Peyer's patch (tissue), 4 donors: ENCODE data around the gene MED9. TPM values are rescaled to one million over a fixed set of nuclear protein-coding genes. Genes with fewer than 3 reads are reported as not detected.

ENCODE experiments used
- DNase-seq, 3 donors: peaks; one replicate each; pipeline ENCODE4 v3.0.0-alpha.2; 2017 to 2019
- H3K27ac ChIP-seq, 4 donors: fragments of 200-600 bp; sonication (generic); one replicate each; pipeline ENCODE4 v1.5.1; 2016 to 2019
- H3K27me3 ChIP-seq, 2 donors: fragments of 200-600 bp; sonication (generic); one replicate each; pipeline ENCODE4 v1.5.1; 2019
- H3K36me3 ChIP-seq, 3 donors: fragments of 200-600 bp; sonication (generic); one replicate each; pipeline ENCODE4 v1.5.1; 2016 to 2019
- H3K4me1 ChIP-seq, 4 donors: fragments of 200-600 bp; sonication (generic); one replicate each; pipeline ENCODE4 v1.5.1; 2016 to 2019
- H3K4me3 ChIP-seq, 4 donors: fragments of 200-600 bp; sonication (generic); 1 replicate in 3 of 4; 2 replicates in 1 of 4; pipeline ENCODE4 v1.5.1; 2016 to 2019; ENCODE audit warnings: mild to moderate bottlenecking in 1 of 4
- H3K9me3 ChIP-seq, 4 donors: fragments of 200-600 bp; sonication (generic); one replicate each; pipeline ENCODE4 v1.5.1; 2016 to 2019; ENCODE audit warnings: mild to moderate bottlenecking in 1 of 4
- POLR2A ChIP-seq, 2 donors: fragments of 450-650 bp; IDR thresholded peaks; one replicate each; pipeline ENCODE4 v1.5.1; 2017; ENCODE audit warnings: antibody characterized with exemption in 2 of 2, mild to moderate bottlenecking in 2 of 2, moderate library complexity in 2 of 2
- total RNA-seq, 4 donors: library from RNA; depleted of rRNA; stranded (reverse); fragments of >200 nt; gene quantifications; one replicate each; pipeline ENCODE4 v1.1.0, GENCODE V29; 2016
- TF ChIP-seq, protein P1 (sequence below), 6 experiments: fragments of 450-650 bp in 4 of 6; fragments of 200-600 bp in 2 of 6; sonication (generic) in 1 of 6; IDR thresholded peaks; one replicate each; pipeline ENCODE4 v1.5.1; 2017 to 2019; ENCODE audit warnings: antibody characterized with exemption in 6 of 6, mild to moderate bottlenecking in 3 of 6, moderate library complexity in 1 of 6

MED9 gene
- total RNA-seq, 4 donors from 2014 or later, result 8.3 to 42.4 (median 19.4) TPM

DNA sequence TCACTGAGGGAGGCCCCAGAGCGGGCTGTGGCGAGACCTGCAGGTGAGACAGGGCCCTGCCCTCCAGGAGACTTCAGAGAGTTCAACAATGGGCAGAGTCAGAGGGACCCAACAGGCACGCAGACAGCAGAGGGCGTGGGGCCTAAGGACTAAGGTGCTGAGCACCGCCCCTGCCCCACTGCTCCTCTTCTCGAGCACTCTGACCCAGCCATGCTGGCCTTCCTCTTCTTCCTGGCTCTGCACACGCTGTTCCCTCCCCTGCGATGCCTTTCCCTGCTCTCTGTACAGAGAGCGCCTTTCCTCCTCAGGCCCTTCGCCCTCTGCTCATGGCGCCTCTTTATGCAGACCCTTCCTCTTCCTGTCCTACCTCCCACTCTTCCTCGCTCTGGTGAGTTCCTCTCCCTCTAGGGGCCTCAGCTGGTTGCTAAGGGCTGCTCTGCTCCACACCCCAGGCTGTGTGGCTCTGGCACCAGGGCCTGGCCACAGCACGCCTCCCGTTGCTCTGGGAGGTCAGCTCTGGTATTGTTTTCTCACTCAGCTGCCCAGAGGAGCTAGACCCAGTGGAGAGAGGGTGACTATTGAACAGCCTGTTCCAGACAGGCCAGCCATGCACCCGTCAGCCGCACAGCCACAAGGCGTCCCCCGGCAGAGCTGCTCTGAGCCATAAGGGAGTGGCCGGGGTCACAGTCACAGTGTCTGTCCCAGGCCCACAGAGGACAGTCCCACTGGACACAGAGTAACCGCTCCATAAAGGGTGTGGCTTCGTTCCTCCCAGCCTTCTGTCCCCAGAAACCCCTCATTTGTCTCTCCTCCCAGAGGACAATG, 33.0 kb downstream of the MED9 start:
- TF ChIP-seq, protein P1, sequence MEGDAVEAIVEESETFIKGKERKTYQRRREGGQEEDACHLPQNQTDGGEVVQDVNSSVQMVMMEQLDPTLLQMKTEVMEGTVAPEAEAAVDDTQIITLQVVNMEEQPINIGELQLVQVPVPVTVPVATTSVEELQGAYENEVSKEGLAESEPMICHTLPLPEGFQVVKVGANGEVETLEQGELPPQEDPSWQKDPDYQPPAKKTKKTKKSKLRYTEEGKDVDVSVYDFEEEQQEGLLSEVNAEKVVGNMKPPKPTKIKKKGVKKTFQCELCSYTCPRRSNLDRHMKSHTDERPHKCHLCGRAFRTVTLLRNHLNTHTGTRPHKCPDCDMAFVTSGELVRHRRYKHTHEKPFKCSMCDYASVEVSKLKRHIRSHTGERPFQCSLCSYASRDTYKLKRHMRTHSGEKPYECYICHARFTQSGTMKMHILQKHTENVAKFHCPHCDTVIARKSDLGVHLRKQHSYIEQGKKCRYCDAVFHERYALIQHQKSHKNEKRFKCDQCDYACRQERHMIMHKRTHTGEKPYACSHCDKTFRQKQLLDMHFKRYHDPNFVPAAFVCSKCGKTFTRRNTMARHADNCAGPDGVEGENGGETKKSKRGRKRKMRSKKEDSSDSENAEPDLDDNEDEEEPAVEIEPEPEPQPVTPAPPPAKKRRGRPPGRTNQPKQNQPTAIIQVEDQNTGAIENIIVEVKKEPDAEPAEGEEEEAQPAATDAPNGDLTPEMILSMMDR (IDR thresholded peaks at IDR 0.05), result no peak
- TF ChIP-seq POLR2A (IDR thresholded peaks at IDR 0.05), result no peak
- no peaks in the 10 kb centered on the region for H3K9me3 ChIP-seq
- no peaks in the 10 kb centered on the region for H3K36me3 ChIP-seq
- H3K4me1 ChIP-seq, result peaks cover 0 to 9% (median 0%) of the 10 kb centered on the region in 4 donors
- H3K4me3 ChIP-seq, result no peak overlapping the region
- no peaks in the 10 kb centered on the region for H3K27me3 ChIP-seq
- no peak overlapping the region for H3K27ac ChIP-seq
- peak in 1 of 3 donors; percentile 41 for DNase-seq

DNA sequence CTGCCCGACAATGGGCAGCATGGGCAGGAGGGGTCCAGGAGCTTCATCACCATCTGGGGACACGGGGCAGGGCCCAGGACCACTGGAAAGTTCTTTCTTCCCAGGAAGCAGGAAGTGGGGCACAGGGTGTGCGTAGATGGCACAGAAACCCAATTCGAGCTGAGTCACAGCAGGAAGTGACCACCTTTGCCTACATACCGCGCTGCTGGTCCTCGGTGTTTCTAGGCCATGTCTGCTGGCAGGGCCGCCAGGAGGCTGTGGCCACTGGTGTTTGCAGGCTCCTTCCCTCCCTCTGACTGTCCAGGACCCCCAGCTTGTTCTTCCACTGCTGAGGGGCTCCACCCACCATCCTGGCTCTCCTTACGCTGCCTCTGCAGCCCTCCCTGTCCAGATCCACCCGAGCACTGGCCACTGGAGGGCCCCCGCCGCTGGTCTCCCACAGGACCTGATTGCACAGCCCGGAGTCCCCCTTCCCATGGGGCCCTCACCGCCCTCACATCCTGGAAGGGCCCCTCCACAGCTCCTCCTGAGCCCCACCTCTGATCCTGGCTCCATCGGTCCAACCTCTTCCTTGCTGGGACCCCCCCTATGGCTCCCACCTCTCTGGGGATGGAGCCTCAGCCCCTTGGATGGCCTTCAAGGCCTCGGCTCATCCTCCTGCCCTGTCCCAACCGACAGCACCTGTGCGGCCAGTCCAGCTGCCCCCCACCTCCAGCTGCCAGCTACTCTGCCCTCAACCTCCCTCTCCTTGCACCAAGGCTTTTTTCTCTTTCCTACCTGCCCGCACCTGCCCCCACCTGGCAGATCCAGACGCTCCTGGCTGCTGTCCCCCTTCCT, 33.9 kb downstream of the MED9 start:
- no peaks in the 10 kb centered on the region for H3K27me3 ChIP-seq
- TF ChIP-seq POLR2A (IDR thresholded peaks at IDR 0.05), result no peak
- TF ChIP-seq, protein P1 (IDR thresholded peaks at IDR 0.05), result no peak
- no peak overlapping the region for H3K4me3 ChIP-seq
- no peaks in the 10 kb centered on the region for H3K36me3 ChIP-seq
- DNase-seq, result peak in 1 of 3 donors; percentile 34
- H3K27ac ChIP-seq, result no peak overlapping the region
- no peaks in the 10 kb centered on the region for H3K9me3 ChIP-seq
- H3K4me1 ChIP-seq, result peaks cover 0 to 9% (median 0%) of the 10 kb centered on the region in 4 donors

DNA sequence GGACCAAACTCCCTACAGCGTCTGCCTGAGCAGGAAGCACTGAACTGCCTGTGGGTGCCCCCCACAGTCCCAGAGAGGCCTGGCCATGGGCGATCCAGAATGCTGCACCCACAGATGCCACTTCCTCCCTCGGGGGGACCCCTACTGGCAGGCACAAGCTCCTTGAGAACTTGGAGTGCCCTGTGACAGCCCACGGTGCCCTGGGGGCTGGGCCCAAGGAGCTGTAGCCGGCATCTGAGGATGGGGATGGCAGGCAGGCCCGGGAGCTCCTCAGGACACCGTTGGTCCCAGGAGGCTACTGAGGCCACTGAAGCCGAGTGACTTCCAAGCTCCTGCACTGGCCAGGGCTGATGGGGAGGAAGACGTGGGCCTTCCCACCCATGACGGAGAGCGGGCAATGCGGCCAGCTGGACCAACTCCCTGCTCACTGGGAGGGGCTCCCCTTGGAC, 34.5 kb downstream of the MED9 start:
- peaks cover 0 to 6% (median 0%) of the 10 kb centered on the region in 4 donors for H3K4me1 ChIP-seq
- H3K9me3 ChIP-seq, result no peaks in the 10 kb centered on the region
- H3K27ac ChIP-seq, result no peak overlapping the region
- TF ChIP-seq, protein P1 (IDR thresholded peaks at IDR 0.05), result no peak
- no peak for TF ChIP-seq POLR2A (IDR thresholded peaks at IDR 0.05)
- H3K36me3 ChIP-seq, result no peaks in the 10 kb centered on the region
- no peaks in the 10 kb centered on the region for H3K27me3 ChIP-seq
- DNase-seq, result peak in 1 of 3 donors; percentile 27
- no peak overlapping the region for H3K4me3 ChIP-seq

DNA sequence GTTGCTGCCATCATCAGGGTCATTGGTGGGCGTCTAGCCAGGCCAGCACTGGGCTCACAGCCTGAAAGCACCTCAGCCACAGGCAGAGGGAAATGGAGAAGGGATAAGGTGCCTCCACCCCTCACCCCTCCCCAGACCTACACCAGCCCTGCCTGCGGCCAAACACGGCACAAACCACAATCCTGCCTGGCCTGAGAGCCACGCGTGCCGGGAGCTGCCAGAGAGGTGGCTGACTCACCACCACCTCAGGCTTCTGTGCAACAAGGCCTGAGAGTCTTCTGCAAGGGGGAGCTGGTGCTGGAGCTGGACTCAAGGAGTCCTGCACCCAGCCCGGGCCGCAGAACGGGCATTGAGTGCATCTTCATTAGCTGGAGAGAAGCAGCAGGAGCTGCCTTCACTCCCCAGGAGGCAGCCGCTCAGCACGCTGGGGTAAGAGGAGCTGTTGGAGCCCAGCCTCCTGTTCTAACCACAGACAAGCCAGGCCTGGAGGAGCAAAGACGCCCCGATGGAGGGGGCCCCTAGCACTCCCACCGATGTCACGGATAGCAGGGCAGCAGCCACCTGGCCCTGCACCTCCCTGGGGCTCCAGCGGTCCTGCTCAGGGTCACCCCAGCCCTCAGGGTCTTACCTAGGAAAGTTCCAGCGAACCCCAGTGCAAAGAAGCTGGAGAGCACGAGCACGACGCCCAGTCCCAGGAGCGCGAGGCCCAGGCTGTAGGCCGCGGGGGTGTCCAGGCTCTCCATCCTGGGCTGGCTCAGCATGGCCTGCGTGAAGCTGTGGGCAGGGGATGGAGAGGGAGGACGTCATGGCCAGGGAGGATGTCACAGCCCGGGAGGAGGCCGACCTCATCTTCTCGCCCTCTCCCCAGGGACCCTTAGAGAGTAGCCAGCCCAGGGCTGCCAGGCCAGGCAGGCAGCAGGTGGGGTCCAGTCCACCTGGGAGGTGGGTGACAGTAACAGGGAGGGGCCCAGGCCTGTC, 35.4 kb downstream of the MED9 start:
- Histone ChIP-seq H3K4me3 (no peak overlapping the region), H3K36me3 (no peaks in the 10 kb centered on the region), H3K27ac (no peak overlapping the region), H3K9me3 (no peaks in the 10 kb centered on the region), H3K4me1 (no peaks in the 10 kb centered on the region), H3K27me3 (no peaks in the 10 kb centered on the region)
- DNase-seq, result peak in 1 of 3 donors; percentile 43
- TF ChIP-seq POLR2A (IDR thresholded peaks at IDR 0.05), result no peak
- TF ChIP-seq, protein P1 (IDR thresholded peaks at IDR 0.05), result no peak

DNA sequence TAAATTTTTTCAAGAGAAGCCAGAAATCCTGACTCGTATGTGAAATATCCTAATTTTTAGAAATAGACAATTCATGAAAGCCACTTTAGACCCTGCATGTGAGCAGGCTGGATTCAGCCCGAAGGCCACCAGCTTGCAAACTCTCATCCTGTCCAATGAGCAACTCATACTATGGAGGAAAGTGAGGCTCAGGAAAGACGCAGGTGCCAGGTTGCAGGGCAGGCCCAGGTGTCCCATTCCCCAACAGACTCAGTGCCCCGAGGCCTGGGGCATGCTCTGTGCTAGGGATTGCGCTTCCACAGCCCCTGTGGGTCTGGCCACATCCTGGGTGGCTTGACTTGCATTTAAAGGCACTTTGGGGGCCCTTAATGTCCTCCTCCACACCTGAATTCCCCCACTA, 36.1 kb downstream of the MED9 start:
- H3K36me3 ChIP-seq, result no peaks in the 10 kb centered on the region
- no peaks in the 10 kb centered on the region for H3K27me3 ChIP-seq
- no peak overlapping the region for H3K27ac ChIP-seq
- H3K4me3 ChIP-seq, result no peak overlapping the region
- TF ChIP-seq, protein P1 (IDR thresholded peaks at IDR 0.05), result no peak
- TF ChIP-seq POLR2A (IDR thresholded peaks at IDR 0.05), result no peak
- no peaks in the 10 kb centered on the region for H3K4me1 ChIP-seq
- no peaks in the 10 kb centered on the region for H3K9me3 ChIP-seq
- DNase-seq, result no peak
